Neural progenitor cell (in vitro differentiated cells): ENCODE data around the gene NADSYN1. TPM values are rescaled to one million over a fixed set of nuclear protein-coding genes. Genes with fewer than 3 reads are reported as not detected.
A peak's percentile ranks its signal among the peaks of the same experiment; 100 is the strongest.

Experiments
- DNase-seq: peaks from one replicate; pipeline ENCODE4 v3.0.0-alpha.2; 2016; ENCODE audit warnings: low spot score
- H2AFZ ChIP-seq: fragments of 200-600 bp; sonication (generic); replicated peaks from 2 replicates; pipeline ENCODE4 v1.6.1; 2016; ENCODE audit warnings: antibody characterized with exemption
- H3F3A ChIP-seq: fragments of 200-600 bp; sonication (generic); 2 replicates; pipeline ENCODE4 v1.6.1; 2016; ENCODE audit warnings: antibody characterized with exemption, low read depth
- H3K27ac ChIP-seq: fragments of 200-600 bp; sonication (generic); 2 replicates; pipeline ENCODE4 v1.5.1; 2016; ENCODE audit warnings: mild to moderate bottlenecking
- H3K27me3 ChIP-seq: fragments of 200-600 bp; sonication (generic); 2 replicates; pipeline ENCODE4 v1.6.1; 2016; ENCODE audit warnings: mild to moderate bottlenecking, moderate library complexity
- H3K36me3 ChIP-seq: fragments of 200-600 bp; sonication (generic); 2 replicates; pipeline ENCODE4 v1.5.1; 2016
- H3K4me1 ChIP-seq: fragments of 200-600 bp; sonication (generic); 2 replicates; pipeline ENCODE4 v1.6.1; 2016; ENCODE audit warnings: mixed run types
- H3K4me2 ChIP-seq: fragments of 200-600 bp; sonication (generic); 2 replicates; pipeline ENCODE4 v1.6.1; 2016
- H3K4me3 ChIP-seq: fragments of 200-600 bp; sonication (generic); 2 replicates; pipeline ENCODE4 v1.5.1; 2016
- H3K79me2 ChIP-seq: fragments of 200-600 bp; sonication (generic); 2 replicates; pipeline ENCODE4 v1.6.1; 2016; ENCODE audit warnings: low read depth
- H3K9ac ChIP-seq: fragments of 200-600 bp; sonication (generic); 2 replicates; pipeline ENCODE4 v1.6.1; 2016
- H3K9me3 ChIP-seq: fragments of 200-600 bp; sonication (generic); 2 replicates; pipeline ENCODE4 v1.5.1; 2016; ENCODE audit warnings: low read depth
- H4K20me1 ChIP-seq: fragments of 200-600 bp; sonication (generic); 2 replicates; pipeline ENCODE4 v1.6.1; 2016; ENCODE audit warnings: low read depth
- H3K27ac Mint-ChIP-seq: 3 replicates; pipeline ENCODE4 v1.8.0; 2021; ENCODE audit warnings: mixed read lengths
- H3K27me3 Mint-ChIP-seq: 2 replicates; pipeline ENCODE4 v1.8.0; 2022; ENCODE audit warnings: low read depth, mild to moderate bottlenecking, inconsistent platforms, moderate library complexity, mixed read lengths; ENCODE audit not compliant: insufficient read depth
- H3K36me3 Mint-ChIP-seq: 3 replicates; pipeline ENCODE4 v1.8.0; 2021; ENCODE audit warnings: mixed read lengths
- H3K4me1 Mint-ChIP-seq: 3 replicates; pipeline ENCODE4 v1.8.0; 2021; ENCODE audit warnings: mixed read lengths
- H3K4me3 Mint-ChIP-seq: 3 replicates; pipeline ENCODE4 v1.8.0; 2021; ENCODE audit warnings: mild to moderate bottlenecking, moderate library complexity, mixed read lengths
- H3K9me3 Mint-ChIP-seq: 3 replicates; pipeline ENCODE4 v1.8.0; 2020; ENCODE audit warnings: mixed read lengths
- CTCF ChIP-seq: fragments of 200-600 bp; sonication (generic); IDR thresholded peaks from 2 replicates; pipeline ENCODE4 v1.5.1; 2017; ENCODE audit warnings: antibody characterized with exemption, mild to moderate bottlenecking
- EZH2 ChIP-seq: fragments of 200-600 bp; sonication (generic); IDR thresholded peaks from 2 replicates; pipeline ENCODE4 v1.6.1; 2017; ENCODE audit warnings: antibody characterized with exemption, mild to moderate bottlenecking, moderate library complexity
- EZH2phosphoT487 ChIP-seq: fragments of 200-600 bp; sonication (generic); IDR thresholded peaks from 2 replicates; pipeline ENCODE4 v1.6.1; 2017; ENCODE audit warnings: antibody characterized with exemption
- total RNA-seq: library from RNA; depleted of rRNA; stranded (reverse); fragments of >200 nt; gene quantifications from 2 replicates; pipeline ENCODE4 v1.2.3, GENCODE V29; 2015; ENCODE audit warnings: low replicate concordance

Gene NADSYN1
- total RNA-seq, 1 donor from 2014 or later, result 25.0 TPM

DNA sequence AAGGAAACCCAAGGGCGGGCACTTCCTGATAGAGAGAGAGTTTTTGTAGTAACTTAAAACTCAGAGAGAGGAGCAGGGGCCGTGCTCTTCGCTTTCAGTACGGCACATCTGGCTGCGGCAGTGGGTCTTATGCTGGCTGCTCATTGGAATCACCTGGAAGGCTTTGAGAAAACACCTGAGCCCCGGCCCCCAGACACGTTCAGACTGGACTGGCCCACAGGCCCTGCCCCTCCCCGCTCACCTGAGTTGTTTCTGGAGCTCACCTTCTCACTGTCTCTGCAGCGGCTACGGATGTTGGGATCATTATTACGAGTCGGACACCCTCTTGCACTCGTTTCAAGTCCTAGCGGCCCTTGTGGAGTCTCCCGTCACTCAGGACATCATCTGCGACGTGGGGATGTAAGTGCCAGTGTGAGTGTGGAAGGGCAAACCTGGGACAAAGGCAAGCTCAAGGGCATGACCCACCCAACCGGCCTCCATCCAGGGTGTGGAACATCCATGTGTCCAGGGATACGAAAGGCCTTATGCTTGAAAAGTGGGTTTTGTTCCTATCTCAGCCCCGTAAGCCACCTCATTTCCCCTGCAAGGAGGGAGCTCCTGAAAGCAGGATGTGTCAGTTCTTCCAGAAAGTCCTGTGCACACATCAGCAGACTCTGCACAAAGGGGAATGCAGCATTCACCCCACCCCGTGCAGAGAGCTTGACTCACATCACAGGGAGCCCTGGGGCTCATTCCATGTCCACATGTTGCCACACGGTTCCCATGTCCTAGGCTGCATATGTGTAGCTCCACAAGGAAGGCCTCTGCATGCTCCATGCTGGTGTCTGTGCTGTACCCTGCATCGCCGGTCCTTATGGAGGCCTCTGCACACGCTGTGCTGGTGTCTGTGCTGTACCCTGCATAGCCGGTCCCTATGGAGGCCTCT lies 5.4 kb downstream of the NADSYN1 start:
- Histone ChIP-seq H3K4me3 (no peak overlapping the region), H3F3A (no peaks in the 10 kb centered on the region), H4K20me1 (peaks cover 6% of the 10 kb centered on the region), H3K4me1 (no peaks in the 10 kb centered on the region), H3K27me3 (no peaks in the 10 kb centered on the region), H3K79me2 (peaks cover 10% of the 10 kb centered on the region), H3K9ac (no peak overlapping the region), H2AFZ (no peak overlapping the region), H3K27ac (no peak overlapping the region), H3K9me3 (no peaks in the 10 kb centered on the region), H3K4me2 (no peak overlapping the region), H3K36me3 (no peaks in the 10 kb centered on the region)
- TF ChIP-seq CTCF (no peak), EZH2phosphoT487 (no peak), EZH2 (no peak)
- Mint-ChIP-seq H3K4me3 (no peak overlapping the region), H3K27me3 (peaks cover 3% of the 10 kb centered on the region), H3K36me3 (peaks cover 10% of the 10 kb centered on the region), H3K9me3 (no peaks in the 10 kb centered on the region), H3K27ac (no peak overlapping the region), H3K4me1 (peaks cover 17% of the 10 kb centered on the region)
- DNase-seq, result no peak

GRCh38 chr11:71459076-71459766 lies 6.2 kb downstream of the NADSYN1 start:
- Histone ChIP-seq H3K27me3 (no peaks in the 10 kb centered on the region), H3K9ac (no peak overlapping the region), H2AFZ (no peak overlapping the region), H3K79me2 (peaks cover 2% of the 10 kb centered on the region), H3K4me3 (no peak overlapping the region), H3K4me1 (no peaks in the 10 kb centered on the region), H3K9me3 (no peaks in the 10 kb centered on the region), H3K27ac (no peak overlapping the region), H3K36me3 (no peaks in the 10 kb centered on the region), H4K20me1 (peaks cover 5% of the 10 kb centered on the region), H3K4me2 (no peak overlapping the region), H3F3A (no peaks in the 10 kb centered on the region)
- Mint-ChIP-seq H3K9me3 (no peaks in the 10 kb centered on the region), H3K4me1 (peaks cover 12% of the 10 kb centered on the region), H3K36me3 (peaks cover 10% of the 10 kb centered on the region), H3K4me3 (no peak overlapping the region), H3K27ac (peak overlapping the region; percentile 86), H3K27me3 (peaks cover 3% of the 10 kb centered on the region)
- no peak for TF ChIP-seq CTCF
- TF ChIP-seq EZH2phosphoT487, result no peak
- TF ChIP-seq EZH2, result no peak
- DNase-seq, result no peak

DNA sequence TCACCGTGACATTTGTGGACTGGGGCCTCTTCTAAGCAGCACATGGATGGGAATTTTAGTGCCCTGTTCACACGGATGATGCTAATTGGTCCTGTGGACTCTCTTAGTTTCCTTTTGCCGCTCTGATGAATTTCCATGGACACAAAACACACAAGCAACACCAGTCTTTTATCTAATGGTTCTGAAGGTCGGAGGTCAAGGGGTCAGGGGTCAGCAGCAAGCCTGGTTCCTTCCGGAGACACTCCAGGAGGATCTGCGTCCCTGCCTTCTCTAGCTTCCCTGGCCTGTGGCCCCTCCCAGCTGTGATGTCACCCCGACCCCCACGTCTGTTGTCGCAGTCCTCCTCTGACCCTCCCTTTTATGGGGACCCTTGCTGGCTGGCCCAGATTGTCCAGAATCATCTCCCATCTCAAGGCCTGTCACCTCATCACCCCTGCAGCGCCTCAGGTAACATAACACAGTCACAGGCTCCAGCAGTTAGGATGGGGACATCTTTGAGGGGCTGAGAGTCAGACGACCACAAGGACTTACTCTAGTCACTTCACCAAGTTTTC lies 6.8 kb downstream of the NADSYN1 start:
- peak overlapping the region; percentile 86 for H3K27ac Mint-ChIP-seq
- H3K4me1 Mint-ChIP-seq, result peaks cover 12% of the 10 kb centered on the region
- Histone ChIP-seq H2AFZ (no peak overlapping the region), H3K79me2 (no peaks in the 10 kb centered on the region), H3F3A (no peaks in the 10 kb centered on the region), H3K36me3 (no peaks in the 10 kb centered on the region), H3K27ac (no peak overlapping the region), H3K27me3 (no peaks in the 10 kb centered on the region), H3K9me3 (no peaks in the 10 kb centered on the region), H3K4me2 (no peak overlapping the region), H3K4me1 (no peaks in the 10 kb centered on the region), H3K4me3 (no peak overlapping the region), H3K9ac (no peak overlapping the region), H4K20me1 (no peaks in the 10 kb centered on the region)
- peaks cover 10% of the 10 kb centered on the region for H3K36me3 Mint-ChIP-seq
- H3K27me3 Mint-ChIP-seq, result peaks cover 3% of the 10 kb centered on the region
- TF ChIP-seq CTCF (no peak), EZH2 (no peak), EZH2phosphoT487 (no peak)
- no peaks in the 10 kb centered on the region for H3K9me3 Mint-ChIP-seq
- no peak overlapping the region for H3K4me3 Mint-ChIP-seq
- peak; percentile 25 for DNase-seq
